GM12864 (cell line): ENCODE measurements around the gene ARHGEF6.
"Not testable (repeated sequence)": the region's sequence is repeated elsewhere in the genome, so short reads cannot be mapped to it uniquely, and the experiment has no call there.

Experiments used
- DNase-seq: peaks from one replicate; pipeline ENCODE4 v3.0.0-alpha.2; 2011; ENCODE audit warnings: low read depth
- H3K4me3 ChIP-seq: 2 replicates; pipeline ENCODE4 v1.5.1; 2011; ENCODE audit warnings: mild to moderate bottlenecking, low read depth, low read length, control low read depth
- CTCF ChIP-seq: IDR thresholded peaks from 2 replicates; pipeline ENCODE4 v1.5.1; 2011; ENCODE audit warnings: low read depth, mild to moderate bottlenecking, moderate library complexity, low read length, control low read depth, inconsistent platforms; ENCODE audit errors: missing control alignments

The ARHGEF6 gene

GRCh38 chrX:136822337-136823095 lies 41.8 kb upstream of the ARHGEF6 start:
- TF ChIP-seq CTCF = no peak
- no peak overlapping the region for H3K4me3 ChIP-seq
- no peak for DNase-seq

GRCh38 chrX:136819756-136820155 lies 39.0 kb upstream of the ARHGEF6 start:
- not testable (repeated sequence) for H3K4me3 ChIP-seq, DNase-seq

DNA sequence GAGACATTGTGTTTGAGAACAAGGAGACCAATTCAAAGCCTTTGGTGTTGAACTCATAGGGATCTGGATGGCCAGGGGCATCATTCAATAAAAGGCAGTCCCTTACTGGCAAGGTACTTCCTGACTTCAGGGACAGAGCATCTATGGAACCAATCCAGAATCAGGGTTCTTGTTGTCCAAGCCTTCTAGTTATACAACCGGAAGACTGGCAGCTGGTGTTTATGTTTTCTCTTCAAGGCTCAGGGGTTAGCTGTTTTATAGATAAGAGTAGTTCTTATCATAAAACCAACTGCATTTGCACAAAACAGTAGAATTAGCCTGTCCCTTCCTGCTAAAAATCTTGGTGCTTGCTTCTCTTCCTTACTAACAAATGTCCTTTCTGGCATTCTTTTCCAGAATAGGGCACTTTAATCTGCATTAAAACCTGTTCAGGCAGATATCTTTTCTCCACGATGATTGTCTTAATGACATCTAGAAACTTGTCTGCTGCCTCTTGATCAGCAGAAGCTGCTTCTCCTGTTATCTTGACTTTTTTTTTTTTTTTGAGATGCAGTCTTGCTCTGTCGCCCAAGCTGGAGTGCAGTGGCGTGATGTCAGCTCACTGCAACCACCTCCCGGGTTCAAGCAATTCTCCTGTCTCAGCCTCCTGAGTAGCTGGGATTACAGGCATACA lies 38.4 kb upstream of the ARHGEF6 start:
- no peak for DNase-seq
- no peak overlapping the region for H3K4me3 ChIP-seq
- TF ChIP-seq CTCF = no peak

DNA sequence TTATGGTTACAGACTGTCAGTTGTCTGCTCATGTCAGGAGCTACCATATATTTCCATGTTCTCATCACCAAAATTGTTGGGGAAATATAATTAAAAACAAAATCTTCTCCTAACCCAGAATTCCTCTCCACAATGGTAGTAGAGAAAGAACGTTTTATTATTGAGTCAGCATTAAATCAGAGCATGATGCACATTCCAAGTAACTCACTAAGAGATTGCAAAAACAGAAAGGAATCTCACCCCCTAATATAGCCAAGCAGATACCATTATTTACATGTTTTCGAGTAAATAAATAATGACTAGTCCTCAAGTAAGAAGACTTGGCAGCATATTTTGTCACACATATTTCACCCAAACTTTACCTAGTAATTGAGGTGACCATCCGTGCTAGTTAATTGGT lies 36.2 kb upstream of the ARHGEF6 start:
- H3K4me3 ChIP-seq = no peak overlapping the region
- no peak for DNase-seq
- no peak for TF ChIP-seq CTCF

DNA sequence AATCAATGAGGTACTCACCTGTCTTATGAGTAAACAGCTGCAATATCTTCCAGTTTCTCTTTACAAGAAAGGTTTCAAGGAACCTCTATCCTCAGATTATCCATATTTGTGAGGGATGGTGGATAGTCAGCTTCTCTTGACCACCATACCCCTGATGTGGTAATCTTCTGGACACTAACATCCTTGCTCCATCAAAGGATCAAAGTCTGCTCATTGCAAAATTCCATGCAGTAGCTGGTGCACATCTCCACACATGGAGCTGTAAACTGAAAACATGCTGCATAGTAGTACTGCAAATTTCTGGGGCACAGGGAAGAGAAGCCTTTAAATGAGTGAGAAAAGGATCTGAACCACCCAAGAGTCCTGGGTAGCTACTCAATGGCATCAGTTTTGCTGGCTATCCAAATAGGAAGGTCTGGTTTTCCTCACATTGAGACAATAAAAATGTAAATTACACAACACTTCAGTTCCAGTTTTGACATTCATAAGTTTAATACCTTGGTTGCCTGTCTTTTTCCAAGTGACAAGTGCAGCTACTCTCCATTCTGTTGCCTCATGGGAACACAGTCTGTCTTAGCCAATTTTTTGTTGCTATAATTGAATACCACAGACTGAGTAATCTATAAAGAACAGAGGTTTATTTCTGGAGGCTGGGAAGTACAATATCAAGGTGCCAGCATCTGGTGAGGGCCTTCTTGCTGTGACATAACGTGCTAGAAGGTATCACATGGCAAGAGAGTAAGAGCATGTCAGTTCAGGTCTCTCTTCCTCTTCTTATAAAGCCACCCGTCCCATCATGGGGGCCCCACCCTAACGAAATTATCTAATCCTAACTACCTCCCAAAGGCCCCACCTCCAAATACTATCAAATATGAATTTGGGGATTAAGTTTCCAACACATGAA lies 34.4 kb upstream of the ARHGEF6 start:
- TF ChIP-seq CTCF = no peak
- H3K4me3 ChIP-seq = no peak overlapping the region
- DNase-seq = no peak

- TF ChIP-seq CTCF = no peak
- no peak overlapping the region for H3K4me3 ChIP-seq
- no peak for DNase-seq
Observed at GRCh38 chrX:136812286-136812685, 31.6 kb upstream of the ARHGEF6 start.

GRCh38 chrX:136810493-136810892 lies 29.8 kb upstream of the ARHGEF6 start:
- no peak for DNase-seq
- no peak for TF ChIP-seq CTCF
- no peak overlapping the region for H3K4me3 ChIP-seq
